GM12875 (cell line): ENCODE results near the gene ANGEL2.
A peak's percentile ranks its signal among the peaks of the same experiment; 100 is the strongest.

Experiments
- H3K4me3 ChIP-seq: one replicate; pipeline ENCODE4 v1.5.1; 2011; ENCODE audit warnings: low read depth, low read length, control low read depth
- CTCF ChIP-seq: IDR thresholded peaks from 2 replicates; pipeline ENCODE4 v1.5.1; 2011; ENCODE audit warnings: low read depth, mild to moderate bottlenecking, control low read depth, inconsistent platforms, low read length, moderate library complexity, borderline replicate concordance; ENCODE audit not compliant: insufficient read depth

The ANGEL2 gene

DNA sequence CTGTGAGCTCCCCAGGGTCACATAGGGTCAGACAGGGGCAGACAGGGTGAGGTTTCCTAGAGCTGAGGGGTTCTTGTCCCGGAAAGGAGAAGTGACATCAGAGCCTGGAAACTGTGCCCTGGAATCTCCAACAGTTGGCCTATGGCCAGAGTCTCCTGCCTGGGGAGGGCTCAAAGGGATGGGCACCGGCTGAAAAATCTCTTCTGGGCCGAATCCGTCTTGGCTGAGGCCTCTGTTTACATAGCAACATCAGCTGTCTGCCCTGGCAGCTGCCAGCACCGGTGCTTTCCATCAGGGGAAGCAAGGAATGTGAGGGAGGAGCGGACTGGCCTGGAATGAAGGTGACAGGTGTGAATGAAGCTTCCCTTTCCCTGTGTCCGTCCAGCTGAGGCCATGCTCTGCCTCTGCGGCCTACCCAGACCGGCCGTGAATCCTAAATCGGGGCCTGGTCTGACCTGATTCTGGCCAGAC, 34.6 kb downstream of the ANGEL2 start:
- H3K4me3 ChIP-seq = no peak overlapping the region
- TF ChIP-seq CTCF = no peak

DNA sequence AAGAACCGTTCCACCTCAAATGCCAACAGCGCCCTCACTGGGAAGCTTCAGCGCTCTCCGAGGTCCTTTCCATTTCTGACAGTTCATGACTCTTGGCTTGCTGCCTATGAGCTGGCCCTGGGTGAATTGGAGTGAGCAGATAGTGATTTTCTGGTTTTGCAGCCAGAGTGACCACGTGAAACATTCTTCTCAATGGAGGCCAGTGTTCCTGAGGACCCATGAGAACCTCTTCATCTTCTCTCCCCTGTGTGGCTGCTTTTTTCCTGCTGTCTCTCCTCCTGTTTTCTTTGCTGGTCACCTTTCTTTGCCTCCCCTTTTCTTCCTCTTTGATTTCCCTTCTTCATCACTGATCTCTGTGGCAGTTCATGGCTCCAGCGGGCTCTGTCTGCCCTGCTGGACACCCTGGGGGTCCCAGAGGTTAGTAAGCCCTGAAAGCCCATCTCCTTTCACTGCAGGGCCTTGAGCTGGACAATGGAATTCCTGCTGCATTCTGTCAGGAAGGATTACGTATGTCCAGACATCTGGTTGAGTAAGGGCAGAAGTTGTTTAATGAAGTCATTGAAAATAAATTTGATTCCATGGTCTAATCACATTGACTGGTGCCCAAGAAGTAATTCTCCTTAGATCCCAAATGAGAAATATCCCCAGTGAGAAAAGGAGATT, 35.4 kb downstream of the ANGEL2 start:
- no peak for TF ChIP-seq CTCF

DNA sequence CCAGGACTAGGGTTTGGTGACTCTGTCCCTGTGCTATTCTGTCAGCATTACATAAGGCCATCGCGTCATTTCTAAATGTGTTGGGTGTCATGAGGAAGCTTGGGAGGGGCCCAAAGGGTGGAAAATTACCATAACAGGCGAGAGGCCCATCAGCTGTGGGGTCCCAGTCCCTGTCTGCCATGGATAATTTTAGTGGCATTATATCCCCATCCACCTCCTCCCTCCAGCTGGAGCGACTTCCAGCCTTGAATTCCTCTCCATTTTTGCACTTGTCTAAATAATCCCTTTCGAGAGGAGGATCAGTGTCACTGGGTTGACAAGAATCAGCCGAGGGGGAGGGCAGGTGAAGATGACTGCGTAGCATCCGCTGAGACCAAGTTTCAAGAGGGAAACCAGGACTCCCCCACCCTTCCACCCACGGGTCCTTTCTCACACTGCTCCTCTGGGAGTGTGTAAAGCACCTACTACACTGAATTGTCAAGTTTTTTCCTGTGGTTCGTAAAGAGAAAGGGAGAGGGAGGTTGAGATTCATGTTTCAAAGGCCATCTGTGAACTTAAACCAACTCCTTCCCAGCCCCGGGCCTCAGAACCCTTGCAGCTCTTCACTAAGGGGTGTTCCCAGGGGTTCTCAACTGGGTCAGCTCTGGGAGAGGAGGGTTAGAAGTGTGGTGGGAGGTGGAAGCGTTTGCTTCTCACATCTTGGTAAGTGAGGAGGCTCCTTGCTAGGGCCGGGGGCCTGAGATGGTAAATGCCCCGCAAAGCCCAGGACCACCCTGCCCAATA, 36.1 kb downstream of the ANGEL2 start:
- H3K4me3 ChIP-seq = no peak overlapping the region
- TF ChIP-seq CTCF = no peak

More for the DNA sequence above, 35.4 kb downstream of the ANGEL2 start:
- peak overlapping the region; percentile 15 for H3K4me3 ChIP-seq

DNA sequence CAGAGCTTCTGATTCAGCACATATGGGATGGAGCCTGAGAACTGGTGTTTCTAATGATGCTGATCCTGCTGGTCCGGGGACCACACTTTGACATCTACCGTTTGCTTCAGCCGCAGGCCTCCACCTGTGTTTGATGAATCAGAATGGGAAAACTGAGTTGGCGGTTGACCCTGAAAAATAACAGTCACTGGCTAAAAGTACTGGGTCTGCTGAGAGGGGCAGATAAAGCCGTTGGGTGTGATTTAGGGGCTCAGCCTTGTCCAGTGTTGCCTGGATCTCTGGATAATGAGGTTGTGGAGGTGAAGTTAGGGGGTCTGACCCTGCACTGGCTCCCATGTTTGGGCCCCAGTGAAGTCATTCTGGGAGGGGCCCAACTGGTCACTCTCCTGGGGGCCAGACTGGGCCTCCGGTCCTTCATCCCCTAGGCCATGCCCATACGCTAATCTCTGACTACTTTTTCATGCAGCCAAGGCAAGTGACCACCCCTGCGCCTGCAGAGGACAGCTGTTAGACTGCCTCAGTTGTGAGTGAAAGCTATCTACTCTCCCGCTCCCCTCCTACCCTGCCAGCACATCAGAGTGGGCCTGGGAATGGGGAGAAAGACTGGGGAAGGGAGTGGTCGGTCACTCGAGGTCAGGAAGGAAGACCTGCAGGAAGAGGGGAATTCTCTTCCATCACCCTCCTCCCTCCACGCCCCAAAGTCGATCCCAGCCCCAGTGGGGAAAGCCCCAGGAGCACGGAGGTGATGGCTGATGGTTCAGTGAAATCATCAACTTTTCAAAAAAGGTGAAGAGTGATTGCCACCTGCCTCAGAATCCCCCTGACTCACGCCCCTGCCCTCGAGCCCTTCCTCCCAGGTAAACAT, 37.7 kb downstream of the ANGEL2 start:
- TF ChIP-seq CTCF = no peak
- H3K4me3 ChIP-seq = no peak overlapping the region

GRCh38 chr1:212976586-212976985, 39.1 kb downstream of the ANGEL2 start:
- no peak overlapping the region for H3K4me3 ChIP-seq

More at GRCh38 chr1:212976586-212976985, 39.1 kb downstream of the ANGEL2 start:
- no peak for TF ChIP-seq CTCF
